A673 (cell line): ENCODE measurements around the gene CD226.

Experiments used
- EZH2 ChIP-seq: fragments of 200-600 bp; sonication (generic); IDR thresholded peaks from 2 replicates; pipeline ENCODE4 v1.6.1; 2017; ENCODE audit warnings: borderline replicate concordance, low read depth, mild to moderate bottlenecking, mixed read lengths, antibody characterized with exemption, low read length; ENCODE audit not compliant: poor library complexity, severe bottlenecking
- TF ChIP-seq, protein P1 (sequence below): fragments of 300-800, 200-600 bp; sonication (generic); conservative IDR thresholded peaks from 2 replicates; pipeline ENCODE4 v1.5.1; 2017; ENCODE audit warnings: low read depth, mild to moderate bottlenecking, antibody characterized with exemption, low read length, moderate library complexity, mixed read lengths

DNA sequence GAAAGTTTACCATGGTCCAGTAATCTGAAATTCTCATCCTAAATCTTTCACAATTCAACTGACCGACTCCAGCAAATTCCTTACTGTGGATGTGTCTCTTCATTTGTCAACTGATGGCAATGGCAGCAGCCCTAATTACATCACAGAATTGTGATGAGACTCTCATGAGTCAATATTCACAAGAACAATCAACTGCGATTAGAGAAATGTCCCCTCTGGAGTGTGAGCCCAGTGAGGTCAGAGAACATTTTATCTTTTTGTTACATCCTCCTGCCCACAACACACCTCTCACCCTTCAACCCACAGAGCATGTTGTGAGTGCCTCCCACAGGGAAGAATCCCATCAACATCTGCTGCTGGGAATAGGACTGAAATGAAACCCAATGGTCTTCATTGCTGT is 73.6 kb downstream of the CD226 start:
- TF ChIP-seq EZH2 = no peak
- TF ChIP-seq, protein P1, sequence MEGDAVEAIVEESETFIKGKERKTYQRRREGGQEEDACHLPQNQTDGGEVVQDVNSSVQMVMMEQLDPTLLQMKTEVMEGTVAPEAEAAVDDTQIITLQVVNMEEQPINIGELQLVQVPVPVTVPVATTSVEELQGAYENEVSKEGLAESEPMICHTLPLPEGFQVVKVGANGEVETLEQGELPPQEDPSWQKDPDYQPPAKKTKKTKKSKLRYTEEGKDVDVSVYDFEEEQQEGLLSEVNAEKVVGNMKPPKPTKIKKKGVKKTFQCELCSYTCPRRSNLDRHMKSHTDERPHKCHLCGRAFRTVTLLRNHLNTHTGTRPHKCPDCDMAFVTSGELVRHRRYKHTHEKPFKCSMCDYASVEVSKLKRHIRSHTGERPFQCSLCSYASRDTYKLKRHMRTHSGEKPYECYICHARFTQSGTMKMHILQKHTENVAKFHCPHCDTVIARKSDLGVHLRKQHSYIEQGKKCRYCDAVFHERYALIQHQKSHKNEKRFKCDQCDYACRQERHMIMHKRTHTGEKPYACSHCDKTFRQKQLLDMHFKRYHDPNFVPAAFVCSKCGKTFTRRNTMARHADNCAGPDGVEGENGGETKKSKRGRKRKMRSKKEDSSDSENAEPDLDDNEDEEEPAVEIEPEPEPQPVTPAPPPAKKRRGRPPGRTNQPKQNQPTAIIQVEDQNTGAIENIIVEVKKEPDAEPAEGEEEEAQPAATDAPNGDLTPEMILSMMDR = no peak
